IMR-90 (cell line): ENCODE results near the gene CREB5.

Source experiments
- BHLHE40 ChIP-seq: fragments of 150-350 bp; IDR thresholded peaks from 2 replicates; pipeline ENCODE4 v1.6.1; 2016; ENCODE audit warnings: mild to moderate bottlenecking, low read depth, low read length
- CEBPB ChIP-seq: IDR thresholded peaks from 2 replicates; pipeline ENCODE4 v1.6.1; 2012; ENCODE audit warnings: low read depth, low read length, improper control_type of control experiment
- CHD1 ChIP-seq: IDR thresholded peaks from 2 replicates; pipeline ENCODE4 v1.6.1; 2012; ENCODE audit warnings: low read depth, low read length, improper control_type of control experiment
- CTCF ChIP-seq: conservative IDR thresholded peaks from 2 replicates; pipeline ENCODE4 v1.5.1; 2012; ENCODE audit warnings: mild to moderate bottlenecking, low read depth, low read length, improper control_type of control experiment
- FOS ChIP-seq: fragments of 150-350 bp; IDR thresholded peaks from 2 replicates; pipeline ENCODE4 v1.6.1; 2016; ENCODE audit warnings: low read depth, low read length
- MAFK ChIP-seq: IDR thresholded peaks from 2 replicates; pipeline ENCODE4 v1.6.1; 2012; ENCODE audit warnings: low read depth, low read length, improper control_type of control experiment
- MAZ ChIP-seq: IDR thresholded peaks from 2 replicates; pipeline ENCODE4 v1.6.1; 2012; ENCODE audit warnings: low read depth, mild to moderate bottlenecking, low read length, improper control_type of control experiment, moderate library complexity, borderline replicate concordance
- MXI1 ChIP-seq: IDR thresholded peaks from 2 replicates; pipeline ENCODE4 v1.6.1; 2012; ENCODE audit warnings: low read depth, mild to moderate bottlenecking, low read length, moderate library complexity, borderline replicate concordance
- POLR2A ChIP-seq: IDR thresholded peaks from 2 replicates; pipeline ENCODE4 v1.6.1; 2012; ENCODE audit warnings: mild to moderate bottlenecking, low read depth, low read length
- RAD21 ChIP-seq: IDR thresholded peaks from 2 replicates; pipeline ENCODE4 v1.6.1; 2012; ENCODE audit warnings: low read length, improper control_type of control experiment
- RFX5 ChIP-seq: IDR thresholded peaks from 2 replicates; pipeline ENCODE4 v1.8.0; 2012; ENCODE audit warnings: low read depth, mild to moderate bottlenecking, low read length, moderate library complexity
- SMC3 ChIP-seq: fragments of 150-350 bp; IDR thresholded peaks from 2 replicates; pipeline ENCODE4 v1.6.1; 2016; ENCODE audit warnings: low read depth, mild to moderate bottlenecking, antibody characterized with exemption, low read length, moderate library complexity
- TF ChIP-seq, protein P1 (sequence below): fragments of 150-350 bp; IDR thresholded peaks from 2 replicates; pipeline ENCODE4 v1.6.1; 2016; ENCODE audit warnings: low read depth, mild to moderate bottlenecking, low read length, moderate library complexity, borderline replicate concordance
- TF ChIP-seq, protein P2 (sequence below): fragments of 150-350 bp; IDR thresholded peaks from 2 replicates; pipeline ENCODE4 v1.6.1; 2017; ENCODE audit warnings: mild to moderate bottlenecking, antibody characterized with exemption, low read length, low read depth

DNA sequence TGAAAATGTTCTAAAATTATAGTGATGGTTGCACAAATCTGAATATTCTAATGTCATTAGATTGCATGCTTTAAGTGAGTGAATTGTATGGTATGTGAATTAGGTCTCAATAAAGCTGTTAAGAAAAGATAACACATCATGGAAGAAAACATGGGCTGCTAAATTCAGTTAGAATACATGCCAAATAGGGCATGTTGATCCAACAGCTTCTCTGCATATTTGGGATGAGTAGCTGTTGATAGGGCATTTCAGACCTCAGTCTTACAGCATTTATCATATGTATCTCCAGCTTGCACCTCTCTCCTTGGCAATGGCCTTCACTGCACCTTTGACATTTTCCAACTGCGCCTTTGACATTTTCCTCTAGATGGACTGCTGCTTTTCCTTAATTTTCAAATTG, 13.2 kb downstream of the CREB5 start:
- TF ChIP-seq CTCF (no peak), POLR2A (no peak), SMC3 (no peak), RAD21 (no peak), MAFK (no peak), FOS (no peak), BHLHE40 (no peak), RFX5 (no peak), CEBPB (no peak), MAZ (no peak), MXI1 (no peak), CHD1 (no peak)
- TF ChIP-seq, protein P1, sequence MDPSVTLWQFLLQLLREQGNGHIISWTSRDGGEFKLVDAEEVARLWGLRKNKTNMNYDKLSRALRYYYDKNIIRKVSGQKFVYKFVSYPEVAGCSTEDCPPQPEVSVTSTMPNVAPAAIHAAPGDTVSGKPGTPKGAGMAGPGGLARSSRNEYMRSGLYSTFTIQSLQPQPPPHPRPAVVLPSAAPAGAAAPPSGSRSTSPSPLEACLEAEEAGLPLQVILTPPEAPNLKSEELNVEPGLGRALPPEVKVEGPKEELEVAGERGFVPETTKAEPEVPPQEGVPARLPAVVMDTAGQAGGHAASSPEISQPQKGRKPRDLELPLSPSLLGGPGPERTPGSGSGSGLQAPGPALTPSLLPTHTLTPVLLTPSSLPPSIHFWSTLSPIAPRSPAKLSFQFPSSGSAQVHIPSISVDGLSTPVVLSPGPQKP, result no peak
- TF ChIP-seq, protein P2, sequence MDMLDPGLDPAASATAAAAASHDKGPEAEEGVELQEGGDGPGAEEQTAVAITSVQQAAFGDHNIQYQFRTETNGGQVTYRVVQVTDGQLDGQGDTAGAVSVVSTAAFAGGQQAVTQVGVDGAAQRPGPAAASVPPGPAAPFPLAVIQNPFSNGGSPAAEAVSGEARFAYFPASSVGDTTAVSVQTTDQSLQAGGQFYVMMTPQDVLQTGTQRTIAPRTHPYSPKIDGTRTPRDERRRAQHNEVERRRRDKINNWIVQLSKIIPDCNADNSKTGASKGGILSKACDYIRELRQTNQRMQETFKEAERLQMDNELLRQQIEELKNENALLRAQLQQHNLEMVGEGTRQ, result no peak
